ENCODE measurements around the gene AGFG1.

Gene AGFG1

DNA sequence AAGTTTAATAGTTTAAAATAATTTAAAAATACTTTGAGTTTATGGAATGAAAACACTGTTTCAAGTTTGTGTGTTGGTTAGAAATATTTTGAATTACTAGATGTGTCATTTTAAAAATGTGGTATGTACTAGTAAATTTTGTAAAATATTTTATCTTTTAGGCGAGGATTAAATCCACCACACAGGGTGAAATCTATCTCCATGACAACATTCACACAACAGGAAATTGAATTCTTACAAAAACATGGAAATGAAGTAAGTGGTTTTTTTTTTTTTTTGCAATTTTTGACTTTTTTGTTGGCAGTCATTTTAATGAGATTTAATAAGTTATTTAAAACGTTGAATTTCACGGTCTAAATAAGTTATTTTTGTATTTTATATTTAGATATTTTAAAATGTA is 19.4 kb downstream of the AGFG1 start:
- Histone ChIP-seq H3K9me3 (ENCODE audit: control insufficient read depth, low read length) (no peaks in the 10 kb centered on the region), H3K27ac (ENCODE audit: insufficient read depth, low read length, poor library complexity, severe bottlenecking) (no peak overlapping the region), H3K4me1 (ENCODE audit: control insufficient read depth, insufficient read depth, low read length, poor library complexity, severe bottlenecking) (no peaks in the 10 kb centered on the region), H3K27me3 (replicated peaks; ENCODE audit: control insufficient read depth, insufficient read depth, low read length, poor library complexity, severe bottlenecking) (no peaks in the 10 kb centered on the region), H3K4me3 (ENCODE audit: insufficient read depth, low read depth, low read length, poor library complexity, severe bottlenecking) (no peak overlapping the region), H3K36me3 (ENCODE audit: control insufficient read depth, insufficient read depth, low read length) (no peaks in the 10 kb centered on the region)
- no peak for DNase-seq

DNA sequence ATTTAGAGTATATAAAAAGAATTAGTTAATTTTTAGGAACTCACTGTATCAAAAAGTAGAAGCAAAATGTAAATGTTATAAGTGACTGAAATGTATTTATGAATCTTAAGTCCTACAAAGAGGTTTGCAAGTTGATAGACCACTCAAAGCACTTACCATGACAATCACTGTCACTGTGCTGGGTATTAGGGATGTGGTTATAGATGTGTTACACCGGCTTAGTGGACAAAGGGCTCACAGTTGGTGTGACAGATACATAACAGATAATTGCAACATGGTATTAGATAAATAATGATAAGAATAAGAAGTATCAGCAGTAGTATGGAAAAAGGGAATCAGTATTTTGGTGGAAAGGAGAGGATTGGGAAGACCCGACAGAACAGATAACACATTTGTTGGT is 21.6 kb downstream of the AGFG1 start:
- Histone ChIP-seq H3K4me3 (ENCODE audit: insufficient read depth, low read depth, low read length, poor library complexity, severe bottlenecking) (no peak overlapping the region), H3K9me3 (ENCODE audit: control insufficient read depth, low read length) (no peaks in the 10 kb centered on the region), H3K36me3 (ENCODE audit: control insufficient read depth, insufficient read depth, low read length) (no peaks in the 10 kb centered on the region), H3K27me3 (replicated peaks; ENCODE audit: control insufficient read depth, insufficient read depth, low read length, poor library complexity, severe bottlenecking) (no peaks in the 10 kb centered on the region), H3K4me1 (ENCODE audit: control insufficient read depth, insufficient read depth, low read length, poor library complexity, severe bottlenecking) (no peaks in the 10 kb centered on the region), H3K27ac (ENCODE audit: insufficient read depth, low read length, poor library complexity, severe bottlenecking) (no peak overlapping the region)
- no peak for DNase-seq

DNA sequence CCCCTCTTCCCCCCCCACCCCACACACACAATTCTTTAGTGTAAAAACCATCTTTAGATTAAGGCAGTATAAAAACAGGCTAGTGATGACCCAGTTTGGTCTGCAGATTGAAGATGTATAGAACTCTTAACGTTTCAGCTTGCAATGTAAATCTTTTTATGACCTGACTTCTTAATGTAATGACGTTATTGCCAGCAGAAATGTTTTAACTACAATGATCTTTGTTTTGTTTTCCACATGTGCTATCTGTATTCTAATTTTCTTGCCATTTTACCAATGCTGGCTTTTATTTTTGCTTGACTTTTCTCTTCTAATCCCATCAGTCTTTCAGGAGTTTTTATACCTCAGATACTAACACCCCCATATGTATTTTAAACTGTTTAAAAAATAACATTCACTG is 25.2 kb downstream of the AGFG1 start:
- Histone ChIP-seq H3K36me3 (ENCODE audit: control insufficient read depth, insufficient read depth, low read length) (no peaks in the 10 kb centered on the region), H3K9me3 (ENCODE audit: control insufficient read depth, low read length) (no peaks in the 10 kb centered on the region)

DNA sequence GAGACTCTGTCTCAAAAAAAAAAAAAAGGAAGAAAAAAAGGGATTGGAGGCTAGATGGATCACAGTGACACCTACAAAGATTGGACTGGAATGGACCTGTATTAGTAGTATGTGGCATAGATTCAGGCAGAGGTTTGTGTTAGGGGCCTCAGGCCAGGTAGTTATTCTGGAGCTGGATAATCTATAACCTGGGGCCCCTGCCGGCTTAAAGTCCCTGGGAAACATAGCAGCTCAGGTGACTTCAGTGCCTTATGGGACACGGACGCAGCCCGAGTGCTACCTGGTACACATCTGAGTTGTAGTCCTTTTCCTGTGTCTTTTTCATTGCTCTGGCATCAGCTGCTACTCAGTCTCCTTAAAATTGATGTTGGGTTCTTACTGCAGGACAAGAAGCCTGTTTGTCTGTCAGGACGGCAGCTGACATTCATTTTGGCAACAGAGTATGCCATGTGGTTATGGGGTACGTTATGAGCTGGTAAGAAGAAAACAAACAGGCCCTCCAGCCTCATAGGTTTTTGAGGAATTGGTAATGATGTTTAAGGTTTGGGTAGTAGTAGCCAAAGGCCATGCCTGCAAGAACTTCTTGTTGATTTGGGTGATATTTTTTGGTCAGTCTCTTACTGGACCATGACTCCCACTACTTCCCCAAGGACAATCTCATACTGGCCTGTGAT is 27.8 kb downstream of the AGFG1 start:
- Histone ChIP-seq H3K27ac (ENCODE audit: insufficient read depth, low read length, poor library complexity, severe bottlenecking) (no peak overlapping the region), H3K27me3 (replicated peaks; ENCODE audit: control insufficient read depth, insufficient read depth, low read length, poor library complexity, severe bottlenecking) (no peaks in the 10 kb centered on the region), H3K4me3 (ENCODE audit: insufficient read depth, low read depth, low read length, poor library complexity, severe bottlenecking) (no peak overlapping the region), H3K4me1 (ENCODE audit: control insufficient read depth, insufficient read depth, low read length, poor library complexity, severe bottlenecking) (peaks cover under 1% of the 10 kb centered on the region), H3K36me3 (ENCODE audit: control insufficient read depth, insufficient read depth, low read length) (no peaks in the 10 kb centered on the region), H3K9me3 (ENCODE audit: control insufficient read depth, low read length) (no peaks in the 10 kb centered on the region)
- DNase-seq = no peak

More for the DNA sequence above, 25.2 kb downstream of the AGFG1 start:
- Histone ChIP-seq H3K4me1 (ENCODE audit: control insufficient read depth, insufficient read depth, low read length, poor library complexity, severe bottlenecking) (no peaks in the 10 kb centered on the region), H3K27me3 (replicated peaks; ENCODE audit: control insufficient read depth, insufficient read depth, low read length, poor library complexity, severe bottlenecking) (no peaks in the 10 kb centered on the region), H3K27ac (ENCODE audit: insufficient read depth, low read length, poor library complexity, severe bottlenecking) (no peak overlapping the region), H3K4me3 (ENCODE audit: insufficient read depth, low read depth, low read length, poor library complexity, severe bottlenecking) (no peak overlapping the region)
- no peak for DNase-seq

DNA sequence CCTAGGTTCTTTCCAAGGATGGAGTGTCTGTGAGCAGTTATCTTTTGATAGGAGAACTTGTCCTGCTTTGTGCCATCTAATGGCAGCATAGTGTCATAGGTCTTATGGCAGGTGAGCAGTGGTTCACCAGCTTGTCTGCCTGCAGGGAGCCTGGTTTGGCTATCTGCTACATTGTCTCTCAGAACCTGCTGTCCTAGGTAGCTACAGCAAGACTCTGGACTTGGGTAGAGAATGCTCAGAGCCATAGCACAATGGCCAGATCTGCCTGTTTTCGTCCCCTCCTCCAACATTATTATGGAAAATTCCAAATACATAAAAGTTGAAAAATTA is 28.3 kb downstream of the AGFG1 start:
- Histone ChIP-seq H3K4me1 (ENCODE audit: control insufficient read depth, insufficient read depth, low read length, poor library complexity, severe bottlenecking) (peaks cover 6% of the 10 kb centered on the region), H3K27ac (ENCODE audit: insufficient read depth, low read length, poor library complexity, severe bottlenecking) (no peak overlapping the region), H3K9me3 (ENCODE audit: control insufficient read depth, low read length) (no peaks in the 10 kb centered on the region), H3K27me3 (replicated peaks; ENCODE audit: control insufficient read depth, insufficient read depth, low read length, poor library complexity, severe bottlenecking) (no peaks in the 10 kb centered on the region), H3K36me3 (ENCODE audit: control insufficient read depth, insufficient read depth, low read length) (no peaks in the 10 kb centered on the region), H3K4me3 (ENCODE audit: insufficient read depth, low read depth, low read length, poor library complexity, severe bottlenecking) (no peak overlapping the region)
- no peak for DNase-seq

DNA sequence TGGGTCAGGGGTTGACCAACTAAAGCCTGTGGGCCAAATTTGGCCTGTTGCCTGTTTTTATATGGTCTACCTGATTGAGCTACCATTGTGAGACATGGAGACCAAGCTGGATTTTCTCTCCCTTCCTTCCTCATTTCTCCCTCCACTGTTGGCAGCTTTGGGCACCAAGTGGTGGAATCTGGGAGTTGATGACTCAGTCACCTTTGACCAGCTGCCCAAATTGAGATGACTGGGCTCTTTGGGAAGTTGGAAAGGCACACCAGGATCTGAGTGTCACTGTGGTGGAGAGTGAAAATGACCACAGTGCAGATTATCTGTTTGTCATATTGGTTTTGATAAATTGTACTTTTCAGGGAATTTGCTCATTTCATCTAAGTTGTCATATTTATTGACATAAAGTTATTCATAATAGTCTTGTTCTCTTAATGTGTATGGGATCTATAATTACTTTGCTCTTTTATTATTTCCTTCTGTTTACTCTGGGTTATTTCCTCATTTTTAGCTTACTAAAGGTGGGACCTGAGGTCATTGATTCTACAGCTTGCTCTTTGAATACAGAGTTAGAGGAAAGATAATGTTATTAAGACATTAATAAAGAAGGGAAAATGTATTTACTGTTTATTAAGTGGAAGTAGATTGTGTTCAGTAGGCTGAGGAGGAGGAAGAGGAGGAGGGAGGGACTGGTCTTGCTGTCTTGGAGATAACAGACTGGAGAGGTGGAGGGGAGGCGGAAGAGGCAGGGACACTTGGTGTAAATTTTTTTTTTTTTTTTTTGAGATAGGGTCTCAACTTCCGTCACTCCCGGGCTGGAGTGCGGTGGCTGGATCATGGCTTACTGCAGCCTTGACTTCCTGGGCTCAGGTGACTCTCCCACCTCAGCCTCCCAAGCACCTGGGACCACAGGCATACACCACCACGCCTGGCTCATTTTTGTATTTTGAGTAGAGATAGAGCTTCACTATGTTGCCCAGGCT is 31.8 kb downstream of the AGFG1 start:
- no peaks in the 10 kb centered on the region for H3K36me3 ChIP-seq (ENCODE audit: control insufficient read depth, insufficient read depth, low read length)
- H3K4me1 ChIP-seq (ENCODE audit: control insufficient read depth, insufficient read depth, low read length, poor library complexity, severe bottlenecking) = peaks cover 10% of the 10 kb centered on the region
- no peaks in the 10 kb centered on the region for H3K9me3 ChIP-seq (ENCODE audit: control insufficient read depth, low read length)
- DNase-seq = no peak
- H3K27ac ChIP-seq (ENCODE audit: insufficient read depth, low read length, poor library complexity, severe bottlenecking) = no peak overlapping the region
- H3K27me3 ChIP-seq (replicated peaks; ENCODE audit: control insufficient read depth, insufficient read depth, low read length, poor library complexity, severe bottlenecking) = no peaks in the 10 kb centered on the region
- no peak overlapping the region for H3K4me3 ChIP-seq (ENCODE audit: insufficient read depth, low read depth, low read length, poor library complexity, severe bottlenecking)

DNA sequence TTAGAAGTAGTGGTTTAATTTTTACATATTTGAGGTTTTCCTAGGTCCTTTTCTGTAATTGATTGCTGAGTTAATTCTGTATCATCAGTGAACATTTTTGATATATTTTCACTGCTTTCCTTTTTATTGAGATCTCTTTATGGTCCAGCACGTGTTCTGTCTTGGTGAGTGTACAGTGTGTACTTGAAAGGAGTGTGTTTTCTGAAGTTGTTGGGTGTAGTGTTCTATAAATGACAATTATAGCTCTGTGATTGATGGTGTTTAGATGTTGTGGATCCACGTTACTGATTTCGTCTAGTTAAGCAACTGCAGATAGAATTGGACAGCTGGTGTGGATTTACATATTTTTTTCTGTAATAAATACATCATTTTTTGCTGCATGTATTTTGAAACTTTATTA is 32.7 kb downstream of the AGFG1 start:
- DNase-seq = no peak
- Histone ChIP-seq H3K27me3 (replicated peaks; ENCODE audit: control insufficient read depth, insufficient read depth, low read length, poor library complexity, severe bottlenecking) (no peaks in the 10 kb centered on the region), H3K4me1 (ENCODE audit: control insufficient read depth, insufficient read depth, low read length, poor library complexity, severe bottlenecking) (peaks cover 10% of the 10 kb centered on the region), H3K27ac (ENCODE audit: insufficient read depth, low read length, poor library complexity, severe bottlenecking) (no peak overlapping the region), H3K36me3 (ENCODE audit: control insufficient read depth, insufficient read depth, low read length) (no peaks in the 10 kb centered on the region), H3K4me3 (ENCODE audit: insufficient read depth, low read depth, low read length, poor library complexity, severe bottlenecking) (no peak overlapping the region), H3K9me3 (ENCODE audit: control insufficient read depth, low read length) (no peaks in the 10 kb centered on the region)

DNA sequence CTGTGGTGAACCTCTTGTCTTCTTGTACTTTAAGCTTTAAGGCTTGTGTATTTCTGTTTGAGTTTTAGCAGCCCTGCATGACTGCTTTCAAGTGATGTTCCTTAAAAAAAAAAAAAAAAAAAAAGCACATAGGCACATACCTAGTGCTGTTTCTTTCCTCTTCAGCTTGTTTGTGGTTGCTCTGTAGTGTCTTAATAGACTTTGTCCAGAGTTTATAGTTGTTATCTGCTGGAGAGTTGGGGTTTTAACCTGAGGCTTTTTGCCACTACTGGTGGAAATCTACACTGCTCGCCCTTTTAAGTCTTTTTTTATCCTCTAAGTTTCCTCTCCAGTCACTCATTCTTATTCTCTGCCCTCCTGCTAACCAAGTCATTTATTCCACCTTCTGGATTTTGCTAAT is 34.5 kb downstream of the AGFG1 start:
- Histone ChIP-seq H3K4me1 (ENCODE audit: control insufficient read depth, insufficient read depth, low read length, poor library complexity, severe bottlenecking) (peaks cover 13% of the 10 kb centered on the region), H3K9me3 (ENCODE audit: control insufficient read depth, low read length) (no peaks in the 10 kb centered on the region), H3K36me3 (ENCODE audit: control insufficient read depth, insufficient read depth, low read length) (no peaks in the 10 kb centered on the region), H3K27me3 (replicated peaks; ENCODE audit: control insufficient read depth, insufficient read depth, low read length, poor library complexity, severe bottlenecking) (no peaks in the 10 kb centered on the region), H3K27ac (ENCODE audit: insufficient read depth, low read length, poor library complexity, severe bottlenecking) (no peak overlapping the region), H3K4me3 (ENCODE audit: insufficient read depth, low read depth, low read length, poor library complexity, severe bottlenecking) (no peak overlapping the region)
- DNase-seq = no peak

DNA sequence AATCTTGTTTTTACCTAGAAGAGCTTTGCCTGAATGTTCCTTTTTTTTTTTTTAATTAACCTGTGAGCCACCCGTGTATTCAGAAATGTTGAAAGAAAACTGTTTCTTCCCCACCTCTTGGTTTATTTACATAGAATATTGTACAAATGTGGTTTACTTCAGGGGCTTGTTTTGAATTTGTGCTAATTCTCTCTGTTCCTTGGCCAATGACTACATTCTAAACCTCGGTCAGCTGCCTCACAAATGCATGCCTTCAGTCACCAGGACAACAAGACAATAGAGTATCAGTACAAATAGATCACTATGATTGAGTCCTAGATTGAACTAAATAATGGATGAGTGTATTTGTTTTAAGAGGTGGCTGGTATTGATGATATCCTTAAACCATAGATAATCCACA is 36.0 kb downstream of the AGFG1 start:
- H3K36me3 ChIP-seq (ENCODE audit: control insufficient read depth, insufficient read depth, low read length) = no peaks in the 10 kb centered on the region
- no peaks in the 10 kb centered on the region for H3K9me3 ChIP-seq (ENCODE audit: control insufficient read depth, low read length)
- no peaks in the 10 kb centered on the region for H3K27me3 ChIP-seq (replicated peaks; ENCODE audit: control insufficient read depth, insufficient read depth, low read length, poor library complexity, severe bottlenecking)
- DNase-seq = no peak
- H3K4me3 ChIP-seq (ENCODE audit: insufficient read depth, low read depth, low read length, poor library complexity, severe bottlenecking) = no peak overlapping the region
- no peak overlapping the region for H3K27ac ChIP-seq (ENCODE audit: insufficient read depth, low read length, poor library complexity, severe bottlenecking)
- peaks cover 14% of the 10 kb centered on the region for H3K4me1 ChIP-seq (ENCODE audit: control insufficient read depth, insufficient read depth, low read length, poor library complexity, severe bottlenecking)

DNA sequence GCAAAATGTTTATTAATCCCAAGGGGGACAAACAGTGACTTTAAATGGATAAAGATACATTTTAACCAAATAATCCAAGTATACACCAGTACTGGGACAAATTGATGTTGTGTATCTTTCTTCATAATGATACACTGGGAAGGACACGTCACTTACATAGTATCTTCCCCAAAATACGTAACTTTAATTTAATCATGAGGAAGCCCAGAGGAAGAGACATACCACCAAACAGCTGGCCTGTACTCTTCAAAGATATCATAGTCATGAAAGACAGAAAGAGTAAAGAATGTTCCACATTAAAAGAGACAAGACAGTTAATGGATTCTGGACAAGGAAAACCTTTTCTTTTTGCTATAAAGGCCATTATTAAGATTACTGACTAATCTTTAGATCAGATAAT is 37.1 kb downstream of the AGFG1 start:
- H3K9me3 ChIP-seq (ENCODE audit: control insufficient read depth, low read length) = no peaks in the 10 kb centered on the region
- no peak for DNase-seq
- H3K27me3 ChIP-seq (replicated peaks; ENCODE audit: control insufficient read depth, insufficient read depth, low read length, poor library complexity, severe bottlenecking) = no peaks in the 10 kb centered on the region
- H3K4me3 ChIP-seq (ENCODE audit: insufficient read depth, low read depth, low read length, poor library complexity, severe bottlenecking) = no peak overlapping the region
- no peaks in the 10 kb centered on the region for H3K36me3 ChIP-seq (ENCODE audit: control insufficient read depth, insufficient read depth, low read length)
- H3K4me1 ChIP-seq (ENCODE audit: control insufficient read depth, insufficient read depth, low read length, poor library complexity, severe bottlenecking) = peaks cover 14% of the 10 kb centered on the region
- H3K27ac ChIP-seq (ENCODE audit: insufficient read depth, low read length, poor library complexity, severe bottlenecking) = no peak overlapping the region

All from effector memory CD4-positive, alpha-beta T cell (primary cell).